HepG2 (cell line): ENCODE data around the gene TTC23L. TPM values are rescaled to one million over a fixed set of nuclear protein-coding genes. Genes with fewer than 3 reads are reported as not detected.
A peak's percentile ranks its signal among the peaks of the same experiment; 100 is the strongest.

ENCODE experiments used
- IKZF1 ChIP-seq: fragments of 450-650 bp; IDR thresholded peaks from 2 replicates; pipeline ENCODE4 v1.7.1; 2016
- NFIB ChIP-seq: sonication (generic); formaldehyde crosslinking; IDR thresholded peaks from 2 replicates; pipeline ENCODE4 v1.9.0; 2021; ENCODE audit warnings: missing genetic modification reagents, mild to moderate bottlenecking, borderline replicate concordance
- RBAK ChIP-seq: sonication (generic); formaldehyde crosslinking; IDR thresholded peaks from 2 replicates; pipeline ENCODE4 v1.5.1; 2020; ENCODE audit warnings: mild to moderate bottlenecking, missing genetic modification reagents
- TCF7 ChIP-seq: sonication (generic); IDR thresholded peaks from 2 replicates; pipeline ENCODE4 v1.6.1; 2016; ENCODE audit warnings: antibody characterized with exemption, low read depth
- TCF7L2 ChIP-seq: IDR thresholded peaks from 2 replicates; pipeline ENCODE4 v1.6.1; 2011; ENCODE audit warnings: mild to moderate bottlenecking, low read depth, low read length, moderate library complexity
- ZBTB7B ChIP-seq: sonication (generic); formaldehyde crosslinking; IDR thresholded peaks from 2 replicates; pipeline ENCODE4 v1.4.0; 2020; ENCODE audit warnings: missing genetic modification reagents
- ZNF224 ChIP-seq: sonication (generic); formaldehyde crosslinking; IDR thresholded peaks from 2 replicates; pipeline ENCODE4 v1.5.0; 2020; ENCODE audit warnings: mild to moderate bottlenecking, missing genetic modification reagents
- ZNF253 ChIP-seq: sonication (generic); formaldehyde crosslinking; IDR thresholded peaks from 2 replicates; pipeline ENCODE4 v1.8.0; 2022; ENCODE audit warnings: mild to moderate bottlenecking, missing genetic modification reagents, borderline replicate concordance
- ZNF263 ChIP-seq: sonication (generic); formaldehyde crosslinking; IDR thresholded peaks from 2 replicates; pipeline ENCODE4 v1.4.0; 2020; ENCODE audit warnings: missing genetic modification reagents
- ZNF451 ChIP-seq: sonication (generic); formaldehyde crosslinking; IDR thresholded peaks from 2 replicates; pipeline ENCODE4 v1.5.0; 2020; ENCODE audit warnings: mild to moderate bottlenecking, missing genetic modification reagents
- ZNF550 ChIP-seq: sonication (generic); formaldehyde crosslinking; IDR thresholded peaks from 2 replicates; pipeline ENCODE4 v1.4.0; 2020; ENCODE audit warnings: mild to moderate bottlenecking, missing genetic modification reagents, borderline replicate concordance
- ZNF572 ChIP-seq: sonication (generic); formaldehyde crosslinking; IDR thresholded peaks from 2 replicates; pipeline ENCODE4 v1.5.1; 2020; ENCODE audit warnings: mild to moderate bottlenecking, missing genetic modification reagents
- ZNF605 ChIP-seq: sonication (generic); formaldehyde crosslinking; IDR thresholded peaks from 2 replicates; pipeline ENCODE4 v1.8.0; 2022; ENCODE audit warnings: mild to moderate bottlenecking, missing genetic modification reagents
- polyA plus RNA-seq, 8 experiments: library from polyadenylated mRNA; depleted of rRNA in 3 of 8; stranded (reverse) in 7 of 8; unstranded in 1 of 8; fragments of >200 nt; fragmentation: Illumina TruSeq in 4 of 8; extraction: Trizol in 4 of 8; gene quantifications; 2 replicates each; pipeline versions ENCODE4 v1.2.1 to v1.2.3, GENCODE V29; 2011 to 2016; ENCODE audit warnings: low read depth in 4 of 8, missing spikeins in 1 of 8, mixed read lengths in 1 of 8; ENCODE audit not compliant: insufficient read depth in 1 of 8
- total RNA-seq, 5 experiments: library from RNA; depleted of rRNA; stranded (reverse); fragments of >200 nt; fragmentation: Illumina TruSeq; extraction: Trizol; gene quantifications; 2 replicates each; pipeline ENCODE4 v1.2.3, GENCODE V29; 2016; ENCODE audit warnings: low read depth in 1 of 5
- TF ChIP-seq, protein P1 (sequence below): sonication (generic); formaldehyde crosslinking; IDR thresholded peaks from 2 replicates; pipeline ENCODE4 v1.4.0; 2020; ENCODE audit warnings: missing genetic modification reagents; ENCODE audit errors: not compliant biosample characterization
- TF ChIP-seq, protein P2 (sequence below): sonication (generic); formaldehyde crosslinking; IDR thresholded peaks from 2 replicates; pipeline ENCODE4 v1.8.1; 2023; ENCODE audit warnings: mild to moderate bottlenecking, missing genetic modification reagents
- TF ChIP-seq, protein P3 (sequence below): sonication (generic); formaldehyde crosslinking; IDR thresholded peaks from 2 replicates; pipeline ENCODE4 v1.5.0; 2020; ENCODE audit warnings: mild to moderate bottlenecking, missing genetic modification reagents, borderline replicate concordance
- TF ChIP-seq, protein P4 (sequence below): fragments of 450-650 bp; IDR thresholded peaks from 2 replicates; pipeline ENCODE4 v1.6.1; 2016

TTC23L gene
- total and polyA plus RNA-seq, 2 of the 13 experiments (the other 11 are each of a cell fraction or from before 2014, with no cell fraction given), result 0.37 to 1.4 TPM

DNA sequence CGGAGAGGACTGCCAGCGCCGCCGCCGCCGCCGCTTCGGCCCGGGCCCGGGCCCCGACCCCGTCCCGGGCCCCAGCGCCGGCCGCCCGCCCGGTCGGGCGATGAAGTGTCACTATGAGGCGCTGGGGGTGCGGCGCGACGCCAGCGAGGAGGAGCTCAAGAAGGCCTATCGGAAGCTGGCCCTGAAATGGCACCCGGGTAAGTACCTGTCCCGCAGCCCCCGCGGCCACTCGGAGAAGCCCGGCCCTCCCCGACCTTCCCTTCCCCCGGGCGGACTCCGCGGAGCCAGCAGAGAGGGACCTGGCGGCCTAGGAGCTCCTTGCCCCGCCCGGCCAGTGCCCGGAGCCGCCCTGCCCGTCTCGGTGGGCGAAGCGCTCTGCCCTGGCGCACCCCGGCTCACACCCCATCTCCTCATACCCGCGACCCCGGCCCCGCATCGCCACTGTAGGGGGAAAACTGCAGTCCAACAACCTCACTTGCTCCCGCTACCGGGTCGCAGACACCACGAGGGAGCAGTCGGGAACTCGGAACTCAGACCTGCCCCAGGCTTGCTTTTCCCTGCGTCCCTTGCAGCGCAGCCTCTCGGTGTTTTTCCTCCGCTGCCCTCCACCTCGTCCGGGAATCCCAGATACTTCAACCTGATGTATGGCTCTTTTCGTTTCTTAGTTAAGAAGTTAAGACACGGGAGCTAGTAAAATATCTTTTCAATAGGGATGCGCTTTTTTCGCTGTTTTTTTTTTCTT, 90.9 kb downstream of the TTC23L start (continued):
- no peak for TF ChIP-seq ZNF224 (CRISPR knock-in tag)
- peak; percentile 37; the same call in 1 of the 2 replicates for TF ChIP-seq ZBTB7B (CRISPR knock-in tag)
- TF ChIP-seq ZNF253 (CRISPR knock-in tag), result peak; percentile 54; the same call in 1 of the 2 replicates
- no peak for TF ChIP-seq ZNF263 (CRISPR knock-in tag)
- no peak for TF ChIP-seq TCF7L2
- no peak for TF ChIP-seq ZNF451 (CRISPR knock-in tag)
- TF ChIP-seq ZNF550 (CRISPR knock-in tag), result no peak
- no peak for TF ChIP-seq ZNF572 (CRISPR knock-in tag)
- no peak for TF ChIP-seq TCF7
- no peak for TF ChIP-seq RBAK
- TF ChIP-seq, protein P1, sequence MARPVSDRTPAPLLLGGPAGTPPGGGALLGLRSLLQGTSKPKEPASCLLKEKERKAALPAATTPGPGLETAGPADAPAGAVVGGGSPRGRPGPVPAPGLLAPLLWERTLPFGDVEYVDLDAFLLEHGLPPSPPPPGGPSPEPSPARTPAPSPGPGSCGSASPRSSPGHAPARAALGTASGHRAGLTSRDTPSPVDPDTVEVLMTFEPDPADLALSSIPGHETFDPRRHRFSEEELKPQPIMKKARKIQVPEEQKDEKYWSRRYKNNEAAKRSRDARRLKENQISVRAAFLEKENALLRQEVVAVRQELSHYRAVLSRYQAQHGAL (CRISPR knock-in tag), result no peak
- TF ChIP-seq, protein P2, sequence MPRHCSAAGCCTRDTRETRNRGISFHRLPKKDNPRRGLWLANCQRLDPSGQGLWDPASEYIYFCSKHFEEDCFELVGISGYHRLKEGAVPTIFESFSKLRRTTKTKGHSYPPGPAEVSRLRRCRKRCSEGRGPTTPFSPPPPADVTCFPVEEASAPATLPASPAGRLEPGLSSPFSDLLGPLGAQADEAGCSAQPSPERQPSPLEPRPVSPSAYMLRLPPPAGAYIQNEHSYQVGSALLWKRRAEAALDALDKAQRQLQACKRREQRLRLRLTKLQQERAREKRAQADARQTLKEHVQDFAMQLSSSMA, result no peak
- TF ChIP-seq IKZF1, result no peak
- TF ChIP-seq, protein P3, sequence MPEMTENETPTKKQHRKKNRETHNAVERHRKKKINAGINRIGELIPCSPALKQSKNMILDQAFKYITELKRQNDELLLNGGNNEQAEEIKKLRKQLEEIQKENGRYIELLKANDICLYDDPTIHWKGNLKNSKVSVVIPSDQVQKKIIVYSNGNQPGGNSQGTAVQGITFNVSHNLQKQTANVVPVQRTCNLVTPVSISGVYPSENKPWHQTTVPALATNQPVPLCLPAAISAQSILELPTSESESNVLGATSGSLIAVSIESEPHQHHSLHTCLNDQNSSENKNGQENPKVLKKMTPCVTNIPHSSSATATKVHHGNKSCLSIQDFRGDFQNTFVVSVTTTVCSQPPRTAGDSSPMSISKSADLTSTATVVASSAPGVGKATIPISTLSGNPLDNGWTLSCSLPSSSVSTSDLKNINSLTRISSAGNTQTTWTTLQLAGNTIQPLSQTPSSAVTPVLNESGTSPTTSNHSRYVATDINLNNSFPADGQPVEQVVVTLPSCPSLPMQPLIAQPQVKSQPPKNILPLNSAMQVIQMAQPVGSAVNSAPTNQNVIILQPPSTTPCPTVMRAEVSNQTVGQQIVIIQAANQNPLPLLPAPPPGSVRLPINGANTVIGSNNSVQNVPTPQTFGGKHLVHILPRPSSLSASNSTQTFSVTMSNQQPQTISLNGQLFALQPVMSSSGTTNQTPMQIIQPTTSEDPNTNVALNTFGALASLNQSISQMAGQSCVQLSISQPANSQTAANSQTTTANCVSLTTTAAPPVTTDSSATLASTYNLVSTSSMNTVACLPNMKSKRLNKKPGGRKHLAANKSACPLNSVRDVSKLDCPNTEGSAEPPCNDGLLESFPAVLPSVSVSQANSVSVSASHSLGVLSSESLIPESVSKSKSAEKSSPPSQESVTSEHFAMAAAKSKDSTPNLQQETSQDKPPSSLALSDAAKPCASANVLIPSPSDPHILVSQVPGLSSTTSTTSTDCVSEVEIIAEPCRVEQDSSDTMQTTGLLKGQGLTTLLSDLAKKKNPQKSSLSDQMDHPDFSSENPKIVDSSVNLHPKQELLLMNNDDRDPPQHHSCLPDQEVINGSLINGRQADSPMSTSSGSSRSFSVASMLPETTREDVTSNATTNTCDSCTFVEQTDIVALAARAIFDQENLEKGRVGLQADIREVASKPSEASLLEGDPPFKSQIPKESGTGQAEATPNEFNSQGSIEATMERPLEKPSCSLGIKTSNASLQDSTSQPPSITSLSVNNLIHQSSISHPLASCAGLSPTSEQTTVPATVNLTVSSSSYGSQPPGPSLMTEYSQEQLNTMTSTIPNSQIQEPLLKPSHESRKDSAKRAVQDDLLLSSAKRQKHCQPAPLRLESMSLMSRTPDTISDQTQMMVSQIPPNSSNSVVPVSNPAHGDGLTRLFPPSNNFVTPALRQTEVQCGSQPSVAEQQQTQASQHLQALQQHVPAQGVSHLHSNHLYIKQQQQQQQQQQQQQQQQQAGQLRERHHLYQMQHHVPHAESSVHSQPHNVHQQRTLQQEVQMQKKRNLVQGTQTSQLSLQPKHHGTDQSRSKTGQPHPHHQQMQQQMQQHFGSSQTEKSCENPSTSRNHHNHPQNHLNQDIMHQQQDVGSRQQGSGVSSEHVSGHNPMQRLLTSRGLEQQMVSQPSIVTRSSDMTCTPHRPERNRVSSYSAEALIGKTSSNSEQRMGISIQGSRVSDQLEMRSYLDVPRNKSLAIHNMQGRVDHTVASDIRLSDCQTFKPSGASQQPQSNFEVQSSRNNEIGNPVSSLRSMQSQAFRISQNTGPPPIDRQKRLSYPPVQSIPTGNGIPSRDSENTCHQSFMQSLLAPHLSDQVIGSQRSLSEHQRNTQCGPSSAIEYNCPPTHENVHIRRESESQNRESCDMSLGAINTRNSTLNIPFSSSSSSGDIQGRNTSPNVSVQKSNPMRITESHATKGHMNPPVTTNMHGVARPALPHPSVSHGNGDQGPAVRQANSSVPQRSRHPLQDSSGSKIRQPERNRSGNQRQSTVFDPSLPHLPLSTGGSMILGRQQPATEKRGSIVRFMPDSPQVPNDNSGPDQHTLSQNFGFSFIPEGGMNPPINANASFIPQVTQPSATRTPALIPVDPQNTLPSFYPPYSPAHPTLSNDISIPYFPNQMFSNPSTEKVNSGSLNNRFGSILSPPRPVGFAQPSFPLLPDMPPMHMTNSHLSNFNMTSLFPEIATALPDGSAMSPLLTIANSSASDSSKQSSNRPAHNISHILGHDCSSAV, result no peak
- no peak for TF ChIP-seq ZNF605 (CRISPR knock-in tag)
- TF ChIP-seq NFIB (CRISPR knock-in tag), result no peak
- TF ChIP-seq, protein P4, sequence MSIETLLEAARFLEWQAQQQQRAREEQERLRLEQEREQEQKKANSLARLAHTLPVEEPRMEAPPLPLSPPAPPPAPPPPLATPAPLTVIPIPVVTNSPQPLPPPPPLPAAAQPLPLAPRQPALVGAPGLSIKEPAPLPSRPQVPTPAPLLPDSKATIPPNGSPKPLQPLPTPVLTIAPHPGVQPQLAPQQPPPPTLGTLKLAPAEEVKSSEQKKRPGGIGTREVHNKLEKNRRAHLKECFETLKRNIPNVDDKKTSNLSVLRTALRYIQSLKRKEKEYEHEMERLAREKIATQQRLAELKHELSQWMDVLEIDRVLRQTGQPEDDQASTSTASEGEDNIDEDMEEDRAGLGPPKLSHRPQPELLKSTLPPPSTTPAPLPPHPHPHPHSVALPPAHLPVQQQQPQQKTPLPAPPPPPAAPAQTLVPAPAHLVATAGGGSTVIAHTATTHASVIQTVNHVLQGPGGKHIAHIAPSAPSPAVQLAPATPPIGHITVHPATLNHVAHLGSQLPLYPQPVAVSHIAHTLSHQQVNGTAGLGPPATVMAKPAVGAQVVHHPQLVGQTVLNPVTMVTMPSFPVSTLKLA, result no peak
